NOMO-1 treated with dmso at 0.1 percent for 144 hours (cell line): Measurements from ENCODE around the gene TBC1D21.
A peak's percentile ranks its signal among the peaks of the same experiment; 100 is the strongest.

Experiments used
- DNase-seq: peaks from one replicate; lab custom pipeline; 2025; ENCODE audit not compliant: unreplicated experiment; lab: John Stamatoyannopoulos, UW

Gene TBC1D21

GRCh38 chr15:73907035-73907408 lies 33.7 kb downstream of the TBC1D21 start:
- peak; percentile 42 for DNase-seq

GRCh38 chr15:73908030-73908821 lies 34.9 kb downstream of the TBC1D21 start:
- peak; percentile 12 for DNase-seq

GRCh38 chr15:73908822-73909122 lies 35.4 kb downstream of the TBC1D21 start:
- DNase-seq = no peak

GRCh38 chr15:73909651-73910050 lies 36.3 kb downstream of the TBC1D21 start:
- DNase-seq = no peak

GRCh38 chr15:73910522-73911303 lies 37.3 kb downstream of the TBC1D21 start:
- no peak for DNase-seq

- no peak for DNase-seq
Observed at GRCh38 chr15:73912030-73912596, 38.7 kb downstream of the TBC1D21 start.

- DNase-seq = no peak
Observed at GRCh38 chr15:73914145-73914544, 40.8 kb downstream of the TBC1D21 start.

- no peak for DNase-seq
Observed at GRCh38 chr15:73915082-73915481, 41.7 kb downstream of the TBC1D21 start.

GRCh38 chr15:73918784-73919183 lies 45.4 kb downstream of the TBC1D21 start:
- DNase-seq = no peak

GRCh38 chr15:73919706-73920105 lies 46.3 kb downstream of the TBC1D21 start:
- DNase-seq = no peak

GRCh38 chr15:73921254-73921925 lies 48.0 kb downstream of the TBC1D21 start:
- no peak for DNase-seq

GRCh38 chr15:73922186-73923151 lies 49.1 kb downstream of the TBC1D21 start:
- DNase-seq = no peak

- DNase-seq = no peak
Observed at GRCh38 chr15:73923156-73923487, 49.8 kb downstream of the TBC1D21 start.

- no peak for DNase-seq
Observed at GRCh38 chr15:73923488-73924164, 50.3 kb downstream of the TBC1D21 start.

GRCh38 chr15:73924171-73924921 lies 51.0 kb downstream of the TBC1D21 start:
- DNase-seq = no peak

- no peak for DNase-seq
Observed at GRCh38 chr15:73925848-73926218, 52.5 kb downstream of the TBC1D21 start.

GRCh38 chr15:73926219-73927002 lies 53.0 kb downstream of the TBC1D21 start, which contains the start of gene LOXL1:
Gene LOXL1 (plus strand): TSS chr15:73926462. CDS start chr15:73926784, 322 bp downstream.
- no peak for DNase-seq

- DNase-seq = no peak
Observed at GRCh38 chr15:73927003-73927475, 53.7 kb downstream of the TBC1D21 start.
